ENCODE measurements around the gene CREM.
"Not testable (repeated sequence)": the region's sequence is repeated elsewhere in the genome, so short reads cannot be mapped to it uniquely, and the experiment has no call there.

CREM gene

GRCh38 chr10:35195361-35196306 lies 69.0 kb downstream of the CREM start:
- DNase-seq = peak; percentile 95

- no peak for DNase-seq
Observed at GRCh38 chr10:35200487-35200886, 73.8 kb downstream of the CREM start.

GRCh38 chr10:35201234-35201633 lies 74.6 kb downstream of the CREM start:
- DNase-seq = no peak

- DNase-seq = no peak
Observed at GRCh38 chr10:35202050-35202449, 75.4 kb downstream of the CREM start.

- no peak for DNase-seq
Observed at GRCh38 chr10:35203745-35204144, 77.1 kb downstream of the CREM start.

- DNase-seq = no peak
Observed at GRCh38 chr10:35204650-35205319, 78.1 kb downstream of the CREM start.

- no peak for DNase-seq
Observed at GRCh38 chr10:35206274-35206673, 79.6 kb downstream of the CREM start.

GRCh38 chr10:35208536-35208935 lies 81.9 kb downstream of the CREM start:
- DNase-seq = no peak

- DNase-seq = no peak
Observed at GRCh38 chr10:35208949-35209613, 82.4 kb downstream of the CREM start.

- no peak for DNase-seq
Observed at GRCh38 chr10:35210961-35211360, 84.3 kb downstream of the CREM start.

GRCh38 chr10:35211390-35211789 lies 84.7 kb downstream of the CREM start:
- no peak for DNase-seq

- no peak for DNase-seq
Observed at GRCh38 chr10:35212856-35213255, 86.2 kb downstream of the CREM start.

- DNase-seq = no peak
Observed at GRCh38 chr10:35213699-35214098, 87.1 kb downstream of the CREM start.

- DNase-seq = no peak
Observed at GRCh38 chr10:35214607-35215020, 88.0 kb downstream of the CREM start.

- no peak for DNase-seq
Observed at GRCh38 chr10:35215107-35215506, 88.5 kb downstream of the CREM start.

GRCh38 chr10:35216303-35216905 lies 89.8 kb downstream of the CREM start:
- no peak for DNase-seq

- not testable (repeated sequence) for DNase-seq
Observed at GRCh38 chr10:35216956-35217355, 90.3 kb downstream of the CREM start.

- DNase-seq = no peak
Observed at GRCh38 chr10:35217455-35217854, 90.8 kb downstream of the CREM start.

GRCh38 chr10:35218339-35218955 lies 91.8 kb downstream of the CREM start:
- peak; percentile 83 for DNase-seq

GRCh38 chr10:35219292-35219691 lies 92.6 kb downstream of the CREM start:
- DNase-seq = no peak

- DNase-seq = no peak
Observed at GRCh38 chr10:35219891-35220890, 93.5 kb downstream of the CREM start.
